Kasumi-1 (cell line): ENCODE results near the gene FXR1.

Experiments
- DNase-seq, 2 experiments: peaks; one replicate each; lab custom pipeline; 2025; lab: John Stamatoyannopoulos, UW

The FXR1 gene

DNA sequence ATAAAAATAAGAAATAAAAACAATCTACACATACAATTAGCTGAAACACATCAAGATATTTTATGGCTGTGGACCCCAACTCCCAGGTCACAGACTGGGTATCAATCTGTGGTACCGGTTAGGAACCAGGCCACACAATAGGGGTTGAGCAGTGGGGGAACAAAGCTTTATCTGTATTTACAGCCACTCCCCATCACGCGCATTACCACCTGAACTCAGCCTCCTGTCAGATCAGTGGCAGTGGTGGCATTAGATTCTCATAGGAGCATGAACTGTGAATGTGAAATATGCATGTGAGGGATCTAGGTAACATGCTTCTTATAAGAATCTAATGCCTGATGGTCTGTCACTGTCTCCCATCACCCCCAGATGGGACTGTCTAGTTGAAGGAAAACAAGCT lies 94.8 kb downstream of the FXR1 start:
- DNase-seq: no peak

DNA sequence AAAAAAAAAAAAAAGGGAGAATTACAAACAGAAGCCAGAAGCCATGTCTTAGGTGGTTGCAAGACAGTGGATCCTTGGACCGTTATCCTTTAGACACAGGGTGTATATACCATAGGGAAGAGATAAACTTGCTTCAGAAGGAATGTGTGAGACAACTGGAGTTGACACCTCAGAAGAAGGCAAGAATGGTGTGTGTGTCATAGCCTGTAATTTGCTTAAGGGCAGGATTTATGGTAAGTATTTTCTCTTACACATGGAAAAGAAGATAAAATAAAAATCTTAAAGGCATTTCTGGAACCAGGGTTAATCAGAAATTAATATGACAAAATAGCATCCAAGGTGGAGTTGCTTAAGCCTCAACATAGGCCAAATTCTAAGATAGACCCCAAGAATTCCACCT lies 96.3 kb downstream of the FXR1 start:
- DNase-seq: no peak

DNA sequence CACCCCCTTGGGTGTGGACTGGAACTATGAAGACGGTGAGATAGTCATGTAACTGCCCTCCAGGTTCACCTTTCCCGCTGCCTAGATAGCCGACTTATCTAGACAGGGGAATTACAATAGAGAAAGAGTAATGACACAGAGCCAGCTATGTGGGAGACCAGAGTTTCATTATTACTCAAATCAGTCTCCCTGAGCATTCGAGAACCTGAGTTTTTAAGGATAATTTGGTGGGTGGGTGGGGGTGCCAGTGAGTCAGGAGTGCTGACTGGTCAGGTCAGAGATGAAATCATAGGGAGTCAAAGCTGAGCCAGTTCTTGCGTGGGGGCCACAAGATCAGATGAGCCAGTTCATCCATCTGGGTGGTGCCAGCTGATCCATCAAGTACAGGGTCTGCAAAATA lies 96.8 kb downstream of the FXR1 start:
- DNase-seq: no peak

DNA sequence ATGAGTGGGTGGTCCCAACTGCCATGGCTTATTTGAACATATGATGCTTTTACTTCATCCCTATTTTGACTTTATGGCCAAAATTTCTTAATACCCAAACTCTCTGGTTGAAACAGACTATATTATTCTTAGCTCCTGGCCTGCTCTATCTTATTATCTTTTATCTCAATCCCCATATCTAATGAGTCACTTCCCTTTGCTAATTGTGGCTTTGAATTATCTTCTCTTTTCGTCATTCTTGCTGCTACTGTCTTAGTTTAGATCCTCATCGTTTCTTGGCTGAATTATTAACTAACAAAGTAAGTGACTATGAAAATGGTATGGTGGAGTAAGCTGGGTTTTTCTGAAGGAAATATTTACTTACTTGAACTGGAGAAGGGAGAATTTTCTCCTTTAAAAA lies 105.2 kb downstream of the FXR1 start:
- peak in 1 of 2 experiments; percentile 18 for DNase-seq

DNA sequence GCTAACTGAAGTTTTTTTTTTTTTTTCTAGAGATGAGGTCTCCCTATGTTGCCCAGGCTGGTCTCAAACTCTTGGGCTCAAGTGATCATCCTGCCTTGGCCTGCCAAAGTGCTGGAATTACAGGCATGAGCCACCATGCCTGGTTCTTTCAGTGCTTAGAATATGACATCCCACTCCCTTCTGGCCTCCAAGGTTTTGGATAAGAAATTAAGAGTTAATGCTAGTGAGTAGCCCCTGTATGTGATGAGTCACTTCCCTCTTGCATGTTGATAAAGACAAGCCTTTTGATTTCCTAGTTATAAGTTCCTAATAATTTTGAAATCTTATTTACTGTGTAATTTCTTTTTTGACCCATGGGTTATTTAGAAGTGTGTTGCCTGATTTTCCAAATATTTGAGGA lies 112.7 kb downstream of the FXR1 start:
- no peak for DNase-seq

DNA sequence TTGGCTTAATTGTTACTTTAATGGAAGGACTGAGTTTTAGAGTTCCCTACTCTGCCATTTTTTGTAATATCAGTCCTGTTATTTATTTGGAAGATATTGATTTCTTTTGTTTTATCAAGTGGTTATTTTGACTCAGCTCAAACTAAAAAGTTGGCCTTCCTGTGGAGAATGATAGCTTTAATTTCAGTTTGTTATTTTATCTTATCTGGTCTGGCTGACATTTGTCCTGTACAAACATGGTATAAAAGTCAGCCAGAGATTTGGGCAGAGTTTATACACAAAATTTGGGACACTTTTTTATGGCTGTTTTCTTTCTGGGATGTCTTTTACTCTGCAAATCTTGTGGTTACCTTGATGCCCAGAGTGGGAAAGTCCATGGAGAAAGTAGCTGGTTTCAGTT lies 118.5 kb downstream of the FXR1 start:
- DNase-seq: no peak
